ENCODE measurements around the gene FAM53A.
A peak's percentile ranks its signal among the peaks of the same experiment; 100 is the strongest.

Gene FAM53A, protein sequence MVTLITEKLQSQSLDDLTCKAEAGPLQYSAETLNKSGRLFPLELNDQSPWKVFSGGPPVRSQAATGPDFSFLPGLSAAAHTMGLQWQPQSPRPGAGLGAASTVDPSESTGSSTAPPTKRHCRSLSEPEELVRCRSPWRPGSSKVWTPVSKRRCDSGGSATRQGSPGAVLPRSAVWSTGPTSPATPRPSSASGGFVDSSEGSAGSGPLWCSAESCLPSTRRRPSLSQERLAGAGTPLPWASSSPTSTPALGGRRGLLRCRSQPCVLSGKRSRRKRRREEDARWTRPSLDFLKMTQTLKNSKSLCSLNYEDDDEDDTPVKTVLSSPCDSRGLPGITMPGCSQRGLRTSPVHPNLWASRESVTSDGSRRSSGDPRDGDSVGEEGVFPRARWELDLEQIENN

DNA sequence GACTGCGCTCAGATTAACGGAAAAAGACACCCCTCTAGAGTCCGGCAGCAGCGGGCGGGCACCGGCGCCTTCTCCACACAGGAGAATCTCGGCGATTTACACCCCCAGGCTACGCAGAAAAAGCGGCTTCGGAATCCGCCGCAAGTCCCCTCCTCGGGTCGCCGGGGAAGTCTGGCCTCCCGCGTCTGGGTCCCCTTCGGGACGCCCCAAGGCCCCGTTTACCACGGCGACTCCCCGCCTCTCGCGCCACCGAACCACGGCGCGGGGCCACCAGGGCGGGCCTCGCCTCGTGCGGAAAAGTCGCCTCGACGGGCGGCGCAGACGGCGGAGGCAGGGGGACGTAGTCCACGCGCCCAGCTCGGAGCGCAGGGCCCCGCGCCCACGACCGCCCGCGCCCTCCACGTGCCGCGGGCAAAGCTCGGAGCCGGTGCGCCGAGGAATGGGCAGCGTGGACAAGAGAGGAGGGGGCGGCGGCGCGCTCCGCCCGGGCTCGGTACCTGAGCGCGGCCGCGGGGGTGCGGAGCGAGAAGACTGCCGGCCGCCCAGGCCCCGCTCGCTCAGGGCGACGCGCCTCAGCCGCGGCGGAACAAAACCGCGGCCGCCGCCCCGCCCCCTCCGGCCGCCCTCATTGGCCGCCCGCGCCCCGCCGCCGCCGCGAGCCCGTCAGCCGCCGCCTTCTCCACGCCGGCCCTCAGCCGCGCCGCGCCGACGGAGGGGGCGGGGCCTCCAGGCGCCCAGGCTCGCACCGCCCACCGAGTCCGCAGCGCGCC, at the start of gene FAM53A:
Gene FAM53A (minus strand): TSS at position 578 of the 770 bp plus-strand sequence. CDS start 15,572 bp downstream, outside the sequence.
- peak; percentile 76 for DNase-seq

- DNase-seq = no peak
Measured at GRCh38 chr4:1732911-1733310, 48.8 kb upstream of the FAM53A start.

DNA sequence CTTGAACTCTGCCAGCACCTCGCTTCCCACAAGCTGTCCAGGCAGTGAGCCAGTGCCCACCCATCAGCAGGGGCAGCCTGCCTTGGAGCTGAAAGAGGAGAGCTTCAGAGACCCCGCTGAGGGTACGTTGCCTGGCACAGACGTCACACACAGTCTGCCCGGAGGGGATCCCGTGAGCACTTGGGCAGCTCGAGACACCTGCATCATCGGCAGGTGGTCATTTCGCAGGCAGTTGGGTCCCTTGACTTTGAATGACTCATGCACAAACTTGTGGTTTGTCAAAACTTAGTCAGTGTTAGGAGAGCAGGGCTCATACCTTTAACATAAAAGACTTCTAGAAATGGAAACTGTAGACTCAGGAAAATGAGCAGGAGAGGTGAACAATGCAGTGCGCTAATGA, 47.1 kb upstream of the FAM53A start:
- no peak for DNase-seq

- DNase-seq = no peak
Measured at GRCh38 chr4:1730532-1731135, 46.5 kb upstream of the FAM53A start.

DNA sequence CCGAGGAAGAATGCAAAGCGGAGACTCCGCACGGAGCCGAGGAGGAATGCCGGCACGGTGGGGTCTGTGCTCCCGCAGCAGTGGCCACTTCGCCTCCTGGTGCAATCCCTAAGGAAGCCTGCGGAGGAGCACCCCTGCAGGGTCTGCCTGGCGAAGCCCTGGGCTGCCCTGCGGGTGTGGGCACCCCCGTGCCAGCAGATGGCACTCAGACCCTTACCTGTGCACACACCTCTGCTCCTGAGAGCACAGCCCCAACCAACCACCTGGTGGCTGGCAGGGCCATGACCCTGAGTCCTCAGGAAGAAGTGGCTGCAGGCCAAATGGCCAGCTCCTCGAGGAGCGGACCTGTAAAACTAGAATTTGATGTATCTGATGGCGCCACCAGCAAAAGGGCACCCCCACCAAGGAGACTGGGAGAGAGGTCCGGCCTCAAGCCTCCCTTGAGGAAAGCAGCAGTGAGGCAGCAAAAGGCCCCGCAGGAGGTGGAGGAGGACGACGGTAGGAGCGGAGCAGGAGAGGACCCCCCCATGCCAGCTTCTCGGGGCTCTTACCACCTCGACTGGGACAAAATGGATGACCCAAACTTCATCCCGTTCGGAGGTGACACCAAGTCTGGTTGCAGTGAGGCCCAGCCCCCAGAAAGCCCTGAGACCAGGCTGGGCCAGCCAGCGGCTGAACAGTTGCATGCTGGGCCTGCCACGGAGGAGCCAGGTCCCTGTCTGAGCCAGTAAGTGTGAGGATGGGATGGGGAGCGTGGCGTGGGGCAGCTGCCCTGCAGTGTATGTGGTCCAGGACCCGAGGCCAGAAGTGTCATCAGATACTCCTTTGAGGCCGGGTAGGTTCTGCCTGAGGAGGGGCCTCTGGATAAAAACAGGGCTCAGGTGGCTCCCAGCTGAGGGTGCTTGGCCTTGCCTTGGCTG, 44.2 kb upstream of the FAM53A start:
- no peak for DNase-seq

- no peak for DNase-seq
Measured at GRCh38 chr4:1727117-1728031, 43.3 kb upstream of the FAM53A start.

DNA sequence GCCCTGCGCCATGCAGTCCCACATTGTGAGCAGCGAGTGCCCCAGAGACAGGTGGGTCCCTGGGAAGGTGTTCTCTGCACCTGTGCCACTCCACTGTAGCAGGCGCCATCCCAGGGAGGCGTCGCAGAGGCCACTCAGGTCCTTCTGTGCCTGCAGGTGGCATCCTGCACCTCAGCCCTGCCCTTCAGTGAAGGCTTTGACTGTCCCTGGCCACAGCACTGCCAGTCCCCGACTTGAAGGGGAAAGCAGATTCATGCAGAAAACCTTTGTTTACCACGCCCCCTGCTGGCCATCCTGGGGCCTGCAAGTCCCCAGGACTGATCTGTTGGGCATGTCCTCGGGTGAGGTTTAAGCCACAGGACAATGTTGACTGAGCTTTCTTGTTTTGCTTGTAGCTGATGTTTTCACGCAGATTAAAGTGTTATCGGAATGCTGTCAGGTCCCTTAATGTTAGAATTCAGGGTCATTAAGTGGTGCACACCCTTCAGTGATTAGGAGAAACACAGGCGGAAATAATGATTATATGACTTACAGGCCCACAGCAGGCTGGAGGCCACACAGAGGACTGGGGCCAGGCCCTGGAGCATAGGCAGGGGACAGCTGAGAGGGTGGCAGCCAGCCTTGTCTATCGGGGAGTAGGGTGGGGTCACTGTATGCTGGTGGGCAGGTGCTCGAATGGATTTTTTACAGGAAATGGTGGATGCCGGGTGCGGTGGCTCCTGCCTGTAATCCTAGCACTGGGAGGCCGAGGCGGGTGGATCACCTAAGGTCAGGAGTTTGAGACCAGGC, 42.2 kb upstream of the FAM53A start:
- DNase-seq = peak; percentile 40

DNA sequence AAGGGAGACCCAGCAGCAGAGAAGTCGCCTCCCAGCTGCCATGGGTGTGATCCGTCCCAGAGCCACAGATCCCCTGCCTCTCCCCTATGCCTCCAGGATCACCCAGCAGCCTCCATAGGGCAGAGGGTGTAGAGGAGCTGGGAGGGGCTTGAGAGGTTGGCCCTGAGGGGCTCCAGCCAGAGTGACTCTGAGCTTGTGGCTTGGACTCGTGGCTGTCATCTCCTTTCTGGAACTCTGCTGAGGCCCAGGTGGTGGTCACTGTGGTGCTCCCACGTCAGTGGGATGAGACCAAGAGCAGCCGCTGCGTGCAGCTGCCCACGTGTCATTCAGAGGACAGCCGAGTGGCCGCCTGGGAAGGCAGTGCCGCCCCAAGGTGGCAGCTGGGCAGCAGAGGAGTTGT, 41.4 kb upstream of the FAM53A start:
- DNase-seq = no peak

DNA sequence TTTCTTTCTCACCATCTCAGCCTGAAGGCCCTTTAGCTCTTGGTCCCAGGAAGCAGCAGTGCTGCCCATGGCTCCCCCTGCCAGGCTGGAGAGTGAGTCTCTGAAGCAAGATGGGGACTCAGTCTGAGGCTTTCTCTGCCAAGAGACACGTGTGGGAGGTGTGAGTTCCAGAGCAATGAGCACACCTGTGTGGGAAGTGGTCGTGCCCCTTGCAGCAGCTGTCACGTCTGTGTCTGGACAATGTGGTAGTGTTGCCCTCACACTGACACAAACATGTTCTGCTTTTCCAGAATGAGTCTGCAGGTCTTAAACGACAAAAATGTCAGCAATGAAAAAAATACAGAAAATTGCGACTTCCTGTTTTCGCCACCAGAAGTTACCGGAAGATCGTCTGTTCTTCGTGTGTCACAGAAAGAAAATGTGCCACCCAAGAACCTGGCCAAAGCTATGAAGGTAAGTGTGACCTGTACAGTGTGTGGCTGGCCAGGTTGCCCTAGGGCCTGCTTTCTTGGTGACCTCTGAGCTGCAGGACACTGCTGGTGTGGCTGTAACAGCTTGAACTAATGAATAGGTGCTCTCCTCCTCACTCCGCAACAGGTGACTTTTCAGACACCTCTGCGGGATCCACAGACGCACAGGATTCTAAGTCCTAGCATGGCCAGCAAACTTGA, 39.2 kb upstream of the FAM53A start:
- DNase-seq = no peak

DNA sequence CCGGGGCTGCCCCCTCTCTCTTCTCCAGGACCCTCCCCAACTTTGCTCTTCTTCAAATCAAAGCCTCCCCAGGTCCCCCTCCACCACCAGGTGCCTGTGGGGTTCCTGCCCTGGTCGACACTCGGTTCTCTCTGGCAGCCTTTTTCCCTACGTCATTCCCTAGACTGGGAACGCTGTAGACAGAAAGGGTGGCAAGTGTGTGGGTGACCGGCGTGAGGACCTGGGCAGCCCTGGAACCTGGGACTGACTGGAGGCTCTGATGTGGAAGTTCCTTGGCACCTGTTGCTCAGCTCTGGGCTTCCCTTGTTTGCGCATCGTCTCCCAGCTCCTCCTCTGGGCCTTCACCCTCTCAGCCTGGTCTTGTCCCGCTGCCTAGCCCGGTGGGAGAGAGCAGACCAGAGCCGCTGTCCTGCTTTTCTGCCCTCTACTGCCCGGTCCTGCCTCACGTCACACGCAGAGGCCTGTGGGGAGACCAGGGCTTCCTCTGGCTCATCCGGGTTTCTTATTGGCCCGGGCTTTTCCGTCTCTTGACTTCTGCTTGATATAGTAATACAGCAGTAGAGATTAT, 38.5 kb upstream of the FAM53A start:
- DNase-seq = no peak

DNA sequence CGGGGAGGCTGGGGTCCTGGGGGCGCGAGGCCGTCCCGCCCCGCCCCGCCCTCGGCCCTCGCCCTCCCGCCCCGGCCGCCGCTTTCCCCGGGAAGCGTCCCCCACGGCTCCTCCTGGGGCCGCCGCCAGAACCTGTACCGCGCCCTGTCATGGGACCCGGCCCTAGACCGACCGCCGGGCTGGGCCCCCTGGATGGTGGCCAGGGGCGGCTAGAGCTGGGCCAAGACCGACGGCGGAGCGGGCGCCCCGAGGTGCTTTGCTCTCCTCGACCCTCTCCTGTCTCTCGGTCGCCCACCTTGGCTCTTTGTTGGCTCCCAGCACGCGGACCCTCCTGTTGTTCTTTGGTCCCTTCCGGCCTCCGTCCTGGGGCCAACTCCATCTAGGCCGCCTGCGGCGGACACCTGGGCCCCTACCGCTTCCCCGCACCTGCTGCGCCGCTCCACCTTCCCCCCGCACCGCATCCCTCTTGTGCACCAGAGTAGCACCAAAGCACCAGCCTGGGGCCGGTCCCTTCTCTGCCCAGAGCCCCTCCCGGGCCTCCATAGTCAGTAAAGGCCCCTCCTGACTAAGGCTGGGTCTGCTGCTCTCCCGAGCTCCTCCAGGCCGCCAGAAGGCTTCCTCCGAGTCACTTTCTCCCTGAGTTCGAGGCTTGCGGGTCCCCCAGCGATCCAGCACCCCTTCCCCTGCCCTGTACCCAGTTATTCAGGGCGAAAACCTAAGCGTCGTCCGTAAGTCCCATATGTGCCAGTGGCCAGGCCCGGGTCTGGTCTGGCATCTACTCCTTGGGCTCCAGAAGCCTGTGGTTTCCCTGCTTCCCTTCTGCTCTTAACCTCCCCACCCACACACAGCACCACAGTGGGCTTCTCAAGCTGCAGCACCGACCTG, 37.8 kb upstream of the FAM53A start:
- no peak for DNase-seq

- peak; percentile 92 for DNase-seq
Measured at GRCh38 chr4:1721003-1721665, 37.0 kb upstream of the FAM53A start, which contains the start of the genes TACC3 and TMEM129. Gene TACC3 (plus strand): TSS chr4:1721521. CDS start chr4:1723422, 1,901 bp downstream. Gene TMEM129 (minus strand): TSS chr4:1721323. CDS start chr4:1720837, 486 bp downstream.

GRCh38 chr4:1720163-1720983, 36.3 kb upstream of the FAM53A start:
- DNase-seq = no peak

DNA sequence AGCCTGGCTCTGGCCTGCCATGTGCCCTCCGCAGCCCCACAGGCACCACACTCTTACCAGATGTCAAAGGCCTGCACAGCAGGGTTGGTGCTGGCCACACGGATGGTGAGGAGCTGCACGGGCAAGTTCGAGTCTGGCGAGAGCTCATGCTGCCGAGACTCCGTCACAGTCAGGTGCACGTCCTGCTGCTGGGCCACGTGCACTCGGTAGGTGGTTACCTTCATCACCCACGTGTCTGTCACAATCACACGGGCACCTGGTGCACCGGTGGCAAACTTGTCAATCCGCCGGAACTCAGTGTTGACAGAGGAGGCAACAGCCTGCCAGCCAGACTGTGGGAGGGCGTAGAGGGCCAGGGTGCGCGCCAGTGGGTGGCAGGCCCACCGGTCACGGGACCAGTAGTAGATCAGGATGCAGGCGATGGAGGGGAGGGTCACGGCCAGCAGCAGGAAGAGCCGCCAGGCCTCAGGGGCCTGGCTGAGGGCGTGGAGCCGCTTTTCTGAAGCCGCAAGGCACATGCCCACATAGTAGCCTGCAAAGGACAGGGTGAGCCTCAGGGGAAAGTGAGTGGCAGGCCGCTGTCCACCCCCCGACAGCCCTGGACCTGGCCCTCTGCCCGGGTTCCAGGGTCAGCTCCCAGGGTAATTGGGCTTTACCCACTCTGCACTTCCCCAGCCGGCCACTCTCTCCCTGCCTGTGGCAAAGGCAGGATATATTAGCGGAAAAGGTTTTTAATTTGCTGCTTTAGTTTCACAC, 34.2 kb upstream of the FAM53A start:
- no peak for DNase-seq

- no peak for DNase-seq
Measured at GRCh38 chr4:1717129-1718094, 33.3 kb upstream of the FAM53A start.

All from NCI-H1048 (cell line).